Stimulated activated CD4-positive, alpha-beta T cell treated with anti-CD3 and anti-CD28 coated beads, Interleukin-12 subunit alpha, Interleukin-12 subunit beta, amount 100 ng/mL, for 4 hours (primary cell): ENCODE data around the gene DDX3X.
"Not testable (repeated sequence)": the region's sequence is repeated elsewhere in the genome, so short reads cannot be mapped to it uniquely, and the experiment has no call there.

ENCODE experiments used
- DNase-seq: peaks from one replicate; pipeline ENCODE4 v3.0.0-alpha.2; 2020

The DDX3X gene

DNA sequence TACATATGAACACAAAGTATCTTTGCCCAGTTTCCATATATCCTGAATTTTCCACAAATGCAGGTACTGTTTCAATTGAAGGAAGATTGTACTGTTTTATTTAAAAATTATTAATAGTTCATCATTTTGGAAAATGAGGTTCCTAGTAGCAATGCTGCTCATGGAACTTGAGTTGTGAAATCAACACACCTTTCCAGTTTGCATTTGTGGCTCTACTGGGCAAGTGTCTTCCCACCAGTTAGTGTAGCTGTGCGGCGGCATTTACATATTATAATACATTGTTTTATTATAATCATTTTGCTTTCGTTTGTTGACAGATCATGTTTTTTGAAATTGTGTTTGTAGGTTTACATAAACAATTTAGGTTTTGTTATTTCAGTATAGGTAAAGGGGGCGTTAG lies 2.0 kb upstream of the DDX3X start:
- DNase-seq: no peak

DNA sequence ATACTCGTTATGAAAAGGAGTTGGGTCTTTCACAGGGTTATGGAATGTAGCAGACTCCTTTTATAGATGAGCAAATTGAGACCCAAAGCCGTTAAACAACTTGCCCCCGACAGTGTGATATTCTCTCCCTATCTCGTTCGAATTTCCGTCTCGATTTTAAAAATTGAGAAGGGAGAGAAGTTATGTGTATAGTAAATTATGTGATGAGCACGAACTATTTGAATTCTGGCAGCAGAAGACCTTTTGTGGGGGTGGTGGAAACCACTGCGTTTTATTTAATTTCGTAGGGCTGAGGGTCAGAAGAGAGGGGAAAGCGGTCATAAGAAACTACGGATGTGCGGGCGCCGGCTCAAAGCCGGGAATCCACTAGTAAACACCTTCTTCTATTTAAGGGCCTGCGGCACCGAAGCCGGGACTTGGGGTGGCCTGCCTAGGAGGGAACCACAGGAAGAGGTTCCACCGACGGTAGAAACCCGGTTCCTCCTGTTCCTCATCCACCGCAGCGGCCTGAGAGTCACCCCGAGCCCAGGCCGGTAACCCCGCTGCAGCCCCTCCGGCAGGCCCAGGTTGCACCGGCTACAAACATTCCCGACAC lies 1.5 kb upstream of the DDX3X start:
- DNase-seq: no peak

DNA sequence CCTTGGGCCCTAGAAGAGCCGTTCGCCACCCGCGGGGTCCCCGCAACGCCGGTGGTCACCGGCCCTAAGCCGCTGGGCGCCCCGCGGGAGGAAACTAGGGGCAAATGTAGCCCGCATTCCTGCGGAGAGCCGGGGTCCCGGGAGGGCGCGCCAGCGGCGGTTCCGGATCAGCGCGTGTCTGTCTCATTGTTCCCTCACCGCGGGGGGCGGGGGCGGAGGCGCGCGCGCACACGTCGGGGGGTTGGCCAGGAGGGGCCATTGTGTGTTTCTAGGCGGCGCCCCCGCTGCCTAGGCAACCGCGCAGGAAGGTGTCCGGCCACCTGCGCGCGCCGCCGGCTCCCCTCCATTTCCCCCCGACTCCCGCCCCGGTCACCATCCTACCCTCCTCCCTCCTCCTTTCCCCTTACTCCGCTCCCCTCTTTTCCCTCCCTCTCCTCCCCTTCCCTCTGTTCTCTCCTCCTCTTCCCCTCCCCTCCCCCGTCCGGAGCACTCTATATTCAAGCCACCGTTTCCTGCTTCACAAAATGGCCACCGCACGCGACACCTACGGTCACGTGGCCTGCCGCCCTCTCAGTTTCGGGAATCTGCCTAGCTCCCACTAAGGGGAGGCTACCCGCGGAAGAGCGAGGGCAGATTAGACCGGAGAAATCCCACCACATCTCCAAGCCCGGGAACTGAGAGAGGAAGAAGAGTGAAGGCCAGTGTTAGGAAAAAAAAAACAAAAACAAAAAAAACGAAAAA lies 789 bp upstream of the DDX3X start:
- peak; percentile 77 for DNase-seq

DNA sequence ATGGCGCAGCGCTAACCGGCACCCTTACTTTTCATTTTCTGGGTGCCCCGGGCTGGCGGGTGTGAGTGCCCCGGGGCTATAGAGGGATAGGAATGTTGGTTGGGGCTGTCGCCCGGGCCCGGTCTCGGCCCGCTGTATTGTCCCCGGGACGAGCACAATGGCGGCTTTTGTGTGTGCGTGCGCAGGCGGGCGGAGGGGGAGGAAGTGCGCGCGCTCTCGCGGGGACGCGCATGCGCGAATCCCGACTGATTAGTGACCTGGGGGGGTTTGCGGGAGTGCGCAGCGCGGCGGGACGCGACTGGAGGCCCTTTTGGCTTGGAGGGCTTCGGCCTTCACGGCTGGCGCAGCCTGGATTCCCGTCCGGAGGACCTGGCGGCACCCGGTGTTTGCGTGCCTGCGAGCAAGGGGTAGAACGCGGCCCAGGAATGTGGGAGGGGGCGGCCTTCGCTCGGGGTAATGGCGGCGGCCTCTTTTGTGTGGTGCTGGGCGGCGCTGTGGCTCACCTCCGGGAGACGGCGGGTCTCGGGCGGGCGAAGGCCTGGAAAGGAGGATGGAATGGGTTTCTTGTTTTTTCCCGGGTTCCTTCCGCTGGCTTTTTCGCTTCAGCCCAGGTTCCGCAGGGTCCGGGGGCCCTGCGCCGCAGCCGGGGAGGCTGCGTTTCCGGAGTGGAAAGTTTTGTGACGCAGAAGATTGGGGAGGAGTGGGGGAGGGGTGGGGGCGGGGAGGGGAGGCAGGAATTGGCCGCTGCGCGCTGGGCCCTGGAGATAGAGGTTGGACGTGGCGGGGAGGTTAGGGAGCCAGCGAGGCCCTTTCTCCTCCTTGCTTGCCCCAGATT lies 618 bp downstream of the DDX3X start:
- peak; percentile 65 for DNase-seq

DNA sequence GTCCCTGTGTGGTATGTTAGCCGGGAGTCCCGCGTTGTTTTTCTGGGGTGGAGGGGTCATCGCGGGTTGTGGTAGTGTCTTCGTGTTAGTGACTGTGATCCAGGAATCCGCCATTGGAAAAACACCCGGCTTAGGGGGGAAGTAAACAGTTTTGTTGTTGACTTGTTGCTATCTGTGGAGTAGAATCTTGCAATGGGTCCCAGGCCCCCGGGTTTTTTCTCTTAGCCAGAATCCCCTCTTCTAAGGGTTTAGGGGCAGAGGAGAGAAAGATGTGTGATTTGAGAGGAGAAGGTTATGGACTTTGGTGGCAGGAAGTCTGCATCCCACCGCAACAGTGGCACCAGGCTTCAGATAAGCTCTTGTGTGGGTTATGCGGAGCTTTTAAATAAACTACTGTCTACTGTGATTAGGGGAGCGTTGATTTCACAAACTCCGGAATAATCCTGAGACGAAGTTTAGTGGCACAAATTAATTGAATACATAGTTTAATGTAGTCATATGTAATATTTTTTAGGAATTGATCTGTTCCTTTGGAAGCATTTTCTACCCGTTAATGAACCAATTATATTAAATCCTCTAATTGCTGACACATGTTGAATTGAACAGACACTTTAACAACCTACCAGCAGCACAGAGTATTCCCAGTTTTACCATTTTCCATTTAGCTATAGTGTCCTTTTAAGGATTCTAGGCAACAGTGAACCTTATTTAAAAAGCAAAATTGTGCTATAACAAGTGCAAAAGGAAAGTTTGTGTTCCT lies 1.4 kb downstream of the DDX3X start:
- DNase-seq: no peak

DNA sequence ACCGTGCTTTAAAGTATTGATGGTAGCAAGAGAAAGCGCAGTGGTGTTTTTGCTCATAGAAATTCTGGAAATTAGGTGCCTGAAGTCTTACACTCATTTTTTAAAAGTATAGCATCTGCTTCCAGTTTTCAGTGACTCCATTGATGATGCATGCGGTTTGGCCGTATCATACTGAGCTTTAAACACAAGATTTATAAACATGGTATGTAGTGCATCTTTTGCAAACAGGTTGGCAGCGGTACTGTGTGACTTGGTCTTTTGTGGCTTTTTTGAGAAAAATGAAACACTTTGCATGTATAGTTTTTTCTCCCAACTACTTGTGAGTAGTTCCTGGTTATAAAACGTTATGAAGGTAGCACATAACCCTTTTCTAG lies 2.0 kb downstream of the DDX3X start:
- no peak for DNase-seq

DNA sequence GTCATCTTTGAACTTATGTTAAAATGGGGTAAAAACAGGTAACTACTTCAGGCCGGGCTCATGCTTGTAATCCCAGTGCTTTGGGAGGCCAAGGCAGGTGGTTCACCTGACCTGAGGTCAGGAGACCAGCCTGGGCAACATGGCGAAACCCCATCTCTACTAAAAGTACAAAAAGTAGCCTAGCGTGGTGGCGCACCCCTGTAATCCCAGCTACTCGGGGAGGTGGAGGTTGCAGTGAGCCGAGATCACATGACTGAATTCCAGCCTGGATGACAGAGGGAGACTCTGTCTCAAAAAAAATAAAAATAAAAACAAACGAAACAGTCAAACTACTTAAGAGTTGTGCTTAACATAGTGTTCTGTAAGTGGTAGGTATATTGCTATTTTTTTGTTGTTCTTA lies 2.5 kb downstream of the DDX3X start:
- DNase-seq: no peak

DNA sequence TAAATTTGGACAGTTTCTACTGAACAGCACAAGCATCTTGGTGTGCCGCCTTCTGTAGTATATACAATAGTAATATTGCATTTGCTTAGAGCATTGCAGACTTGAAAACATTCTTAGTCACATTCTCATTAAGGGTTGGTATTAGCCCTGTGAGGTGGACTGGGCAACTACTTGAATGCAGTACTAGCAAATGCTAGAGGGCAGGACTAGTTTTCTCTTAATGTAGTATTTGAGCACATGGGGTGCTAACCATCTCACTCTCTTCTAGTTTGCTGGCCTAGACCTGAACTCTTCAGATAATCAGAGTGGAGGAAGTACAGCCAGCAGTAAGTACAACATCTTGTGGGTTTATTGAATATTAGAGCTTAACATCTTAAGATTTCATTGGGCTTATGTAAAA lies 3.2 kb downstream of the DDX3X start:
- no peak for DNase-seq

DNA sequence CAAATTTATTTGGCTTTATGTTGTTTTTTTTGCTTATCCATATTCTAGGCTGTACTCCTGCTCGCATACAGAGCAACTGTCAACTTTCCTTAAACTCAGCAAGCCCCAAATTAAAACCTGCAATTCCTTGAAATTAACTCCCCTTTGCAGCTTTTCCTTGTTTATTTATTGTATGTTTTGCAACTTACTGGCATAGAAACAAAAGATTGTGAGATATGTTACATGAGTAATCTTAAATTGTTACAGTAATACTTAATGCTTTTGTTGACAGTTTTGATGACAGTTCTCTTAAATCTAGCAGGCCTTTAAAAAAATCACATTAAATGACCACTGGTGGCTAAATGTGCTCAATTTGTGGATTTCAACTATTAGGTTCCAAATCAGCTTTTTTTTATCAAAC lies 4.5 kb downstream of the DDX3X start:
- DNase-seq: no peak

DNA sequence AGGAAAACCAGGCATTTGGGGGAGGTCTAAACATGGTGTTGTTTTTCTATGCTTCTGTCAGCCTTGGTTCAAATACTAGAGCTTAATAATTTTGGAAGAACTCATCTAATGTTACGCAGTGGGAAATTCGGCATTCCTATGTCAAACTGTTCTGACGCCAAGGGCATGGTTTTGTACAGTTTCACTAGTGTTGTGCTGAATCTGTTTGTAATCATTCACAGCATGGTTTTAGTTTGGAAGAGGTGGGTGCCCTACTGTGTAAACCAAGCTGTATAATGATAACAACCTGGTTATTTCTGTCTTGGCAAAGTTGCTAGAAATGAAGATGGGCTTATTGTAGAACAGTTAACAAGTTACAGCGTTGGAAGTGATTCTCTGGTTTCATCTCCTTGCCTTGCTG lies 5.2 kb downstream of the DDX3X start:
- DNase-seq: no peak

DNA sequence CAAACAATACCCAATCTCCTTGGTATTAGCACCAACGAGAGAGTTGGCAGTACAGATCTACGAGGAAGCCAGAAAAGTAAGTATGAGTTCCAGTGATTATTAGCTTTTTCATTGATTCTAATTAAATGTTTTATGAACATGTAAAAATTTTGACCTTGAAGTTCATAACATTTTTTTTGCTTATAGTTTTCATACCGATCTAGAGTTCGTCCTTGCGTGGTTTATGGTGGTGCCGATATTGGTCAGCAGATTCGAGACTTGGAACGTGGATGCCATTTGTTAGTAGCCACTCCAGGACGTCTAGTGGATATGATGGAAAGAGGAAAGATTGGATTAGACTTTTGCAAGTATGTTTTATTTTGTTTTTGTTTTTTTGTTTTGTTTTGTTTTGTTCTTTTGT lies 10.1 kb downstream of the DDX3X start:
- no peak for DNase-seq

DNA sequence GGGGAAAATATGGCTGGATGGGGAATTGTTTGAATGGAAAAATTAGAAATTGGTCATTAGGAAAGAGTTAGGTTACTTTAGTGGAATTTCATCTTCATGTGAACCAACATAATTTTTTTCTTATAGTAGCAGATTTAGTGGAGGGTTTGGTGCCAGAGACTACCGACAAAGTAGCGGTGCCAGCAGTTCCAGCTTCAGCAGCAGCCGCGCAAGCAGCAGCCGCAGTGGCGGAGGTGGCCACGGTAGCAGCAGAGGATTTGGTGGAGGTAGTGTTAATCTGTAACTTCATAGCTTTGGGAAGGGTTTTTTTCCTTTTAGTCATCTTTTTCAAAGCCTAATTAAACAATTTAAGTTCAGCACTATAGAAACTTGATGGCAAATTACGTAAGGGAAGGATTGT lies 13.2 kb downstream of the DDX3X start:
- DNase-seq: no peak

DNA sequence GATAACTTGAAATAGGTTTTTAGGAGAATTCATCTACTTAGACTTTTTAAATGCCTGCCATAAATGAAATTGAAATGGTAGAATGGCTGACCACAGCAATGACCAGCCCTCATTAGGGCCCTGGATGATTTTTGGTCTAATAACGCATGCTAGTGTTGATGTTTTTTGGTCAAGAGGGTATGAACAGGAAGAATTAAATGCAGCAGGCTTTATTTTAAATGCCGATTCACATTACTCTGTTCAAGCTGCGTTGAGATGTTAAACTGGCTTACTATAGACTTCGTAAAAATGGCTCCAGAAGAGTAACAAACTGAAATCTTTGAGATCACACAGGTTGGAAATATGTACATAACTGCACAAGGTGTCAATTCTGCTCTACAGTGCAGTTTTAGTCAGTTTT lies 14.6 kb downstream of the DDX3X start:
- DNase-seq: no peak

DNA sequence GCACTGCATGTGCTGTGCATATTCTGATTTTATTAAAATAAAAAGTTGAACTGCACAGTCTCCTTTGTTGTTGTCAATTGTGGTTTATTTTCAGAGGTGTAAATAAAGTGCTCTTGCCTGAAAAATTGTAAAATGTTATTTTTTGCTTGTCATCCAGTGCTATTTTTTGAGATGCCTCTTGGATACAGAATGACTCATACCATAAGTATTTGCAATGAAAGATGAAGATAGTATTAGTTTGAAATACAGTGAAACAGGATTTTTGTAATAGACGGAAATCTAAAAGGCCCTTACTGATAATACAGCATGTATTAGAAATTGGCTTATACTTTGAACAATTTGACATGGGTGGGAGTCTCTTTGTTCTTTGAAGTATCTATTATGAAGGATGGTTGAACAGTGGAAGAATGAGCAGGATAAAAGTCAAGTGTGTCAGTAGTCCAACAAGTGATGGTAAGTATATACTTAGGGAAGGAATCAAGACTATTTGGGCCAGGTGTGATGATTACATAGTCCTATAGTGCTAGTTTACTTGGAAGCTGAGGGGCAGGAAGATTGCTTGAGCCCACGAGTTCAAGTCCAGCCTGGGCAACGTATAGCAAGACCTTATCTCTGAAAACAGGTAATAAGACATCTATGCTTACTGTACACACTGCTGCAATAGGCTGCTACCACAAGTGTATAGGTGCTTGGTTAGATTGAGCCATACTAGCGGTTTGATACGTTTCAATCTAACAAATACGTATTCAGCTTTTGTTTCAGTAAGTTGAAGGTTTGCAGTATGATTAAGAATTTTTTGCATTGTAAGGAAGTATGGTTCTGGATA lies 16.4 kb downstream of the DDX3X start:
- DNase-seq: no peak

DNA sequence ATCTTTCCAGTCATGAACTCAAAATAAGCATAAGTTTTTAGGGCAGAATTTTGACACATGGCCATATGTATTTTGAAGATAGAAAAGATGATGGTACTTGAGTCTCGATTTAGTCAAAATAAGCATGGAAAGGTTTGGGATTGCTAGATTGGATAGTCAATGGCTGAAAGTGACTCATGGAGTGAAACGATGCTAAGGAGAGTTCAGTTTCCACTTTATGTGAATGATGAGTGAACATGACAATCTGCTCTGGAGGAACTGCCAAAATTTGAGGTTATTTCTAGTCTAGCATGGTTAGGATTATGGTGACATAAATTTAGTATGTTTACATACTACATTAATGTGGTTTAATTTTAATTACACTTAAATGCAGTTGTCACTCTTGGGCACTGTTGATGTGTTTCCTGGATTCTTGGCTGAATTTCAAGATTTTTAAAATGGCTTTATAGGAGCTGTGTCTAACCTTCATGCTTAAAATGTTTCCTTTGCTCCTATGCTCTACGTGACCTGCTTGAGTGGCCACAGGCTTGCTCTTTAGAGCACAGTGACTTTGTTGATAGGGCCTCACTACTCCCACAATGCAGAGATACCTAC lies 17.1 kb downstream of the DDX3X start:
- no peak for DNase-seq

DNA sequence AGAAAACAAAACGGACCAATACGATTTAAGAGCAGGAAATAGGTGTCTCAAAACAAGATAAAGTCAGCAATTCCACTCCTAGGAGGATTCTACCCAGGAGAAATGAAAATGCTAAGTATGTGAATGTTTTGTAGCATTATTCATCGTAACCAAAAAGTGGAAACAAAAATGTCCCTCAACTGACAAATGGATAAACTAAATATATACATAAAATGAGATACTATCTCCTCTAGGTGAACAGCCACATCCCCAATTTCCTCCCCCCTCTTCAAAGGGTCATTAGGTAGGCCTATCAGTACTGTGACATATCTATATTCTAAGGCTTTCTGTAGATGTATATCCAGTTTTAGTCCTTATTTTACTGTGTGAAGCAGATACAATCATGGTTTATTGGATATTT lies 18.0 kb downstream of the DDX3X start:
- no peak for DNase-seq

DNA sequence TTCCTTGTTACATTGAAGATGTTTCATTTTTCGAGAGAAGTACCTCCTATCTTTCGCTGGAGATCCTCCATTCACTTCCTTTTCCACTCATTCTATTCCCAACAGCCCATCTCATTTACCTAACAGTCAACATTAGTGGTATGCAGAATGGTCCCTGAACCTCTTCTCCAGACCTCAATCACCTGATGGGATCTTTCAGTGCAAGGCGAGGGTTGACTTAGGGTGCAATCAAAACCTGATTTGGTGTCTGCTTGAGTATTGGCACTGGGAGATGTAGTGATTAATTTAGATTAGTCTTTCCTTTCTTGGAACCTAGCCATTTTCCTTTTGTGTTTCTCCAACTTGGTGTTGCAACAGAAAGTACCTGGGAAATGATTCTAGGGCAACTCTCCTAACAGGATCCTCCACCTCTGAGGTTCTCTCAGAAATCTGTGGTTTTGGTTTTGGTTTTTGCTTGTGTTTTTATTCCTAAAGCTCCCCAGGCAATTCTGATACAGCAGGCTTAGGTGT lies 18.4 kb downstream of the DDX3X start:
- no peak for DNase-seq

DNA sequence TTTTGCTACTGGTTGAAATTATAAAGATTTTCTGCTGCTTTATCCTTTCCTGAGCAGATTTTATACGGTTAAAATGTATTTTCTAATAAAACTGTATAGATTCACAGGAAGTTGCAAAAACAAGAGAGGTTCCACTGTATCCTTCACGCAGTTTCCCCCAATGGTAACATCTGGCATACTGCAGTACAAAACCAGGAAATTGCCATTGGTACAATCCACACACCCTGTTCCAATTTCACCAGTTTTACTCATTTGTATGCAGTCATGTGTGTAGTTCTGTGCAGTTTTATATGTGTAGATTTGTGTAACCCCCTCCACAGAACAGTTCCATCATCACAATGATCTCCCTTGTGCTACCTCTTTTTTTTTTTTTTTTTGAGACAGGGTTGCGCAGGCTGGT lies 20.0 kb downstream of the DDX3X start:
- DNase-seq: no peak

DNA sequence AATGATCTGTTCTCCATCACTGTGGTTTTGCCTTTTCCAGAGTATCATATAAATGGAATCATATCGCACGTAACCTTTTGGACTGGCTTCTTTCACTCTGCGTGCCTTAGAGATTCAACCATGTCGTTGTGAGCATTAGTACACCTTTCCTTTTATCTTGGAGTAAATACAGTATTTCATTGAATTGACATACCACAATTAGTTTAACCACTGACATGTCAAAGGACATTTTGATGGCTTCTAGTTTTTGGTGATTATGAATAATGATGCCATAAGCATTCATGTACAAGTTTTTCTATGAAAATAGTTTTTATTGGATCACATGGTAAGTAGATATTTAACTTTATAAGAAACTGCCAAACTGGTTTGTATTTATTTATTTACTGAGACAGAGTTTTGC lies 35.2 kb downstream of the DDX3X start:
- no peak for DNase-seq

DNA sequence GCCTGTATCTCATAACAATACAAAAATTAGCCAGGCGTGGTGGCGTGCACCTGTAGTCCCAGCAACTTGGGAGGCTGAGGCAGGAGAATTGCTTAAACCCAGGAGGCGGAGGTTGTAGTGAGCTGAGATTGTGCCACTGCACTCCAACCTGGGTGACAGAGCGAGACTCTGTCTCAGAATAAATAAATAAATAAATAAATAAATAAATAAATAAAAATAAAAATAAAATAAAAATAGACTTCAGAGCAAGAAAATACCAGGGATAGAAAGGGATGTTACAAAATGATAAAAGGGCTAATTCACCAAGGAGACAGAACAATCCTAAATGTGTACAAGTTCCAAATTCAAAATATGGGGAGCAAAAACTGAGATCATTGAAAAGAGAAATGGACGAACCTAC lies 37.6 kb downstream of the DDX3X start:
- DNase-seq: not testable (repeated sequence)

DNA sequence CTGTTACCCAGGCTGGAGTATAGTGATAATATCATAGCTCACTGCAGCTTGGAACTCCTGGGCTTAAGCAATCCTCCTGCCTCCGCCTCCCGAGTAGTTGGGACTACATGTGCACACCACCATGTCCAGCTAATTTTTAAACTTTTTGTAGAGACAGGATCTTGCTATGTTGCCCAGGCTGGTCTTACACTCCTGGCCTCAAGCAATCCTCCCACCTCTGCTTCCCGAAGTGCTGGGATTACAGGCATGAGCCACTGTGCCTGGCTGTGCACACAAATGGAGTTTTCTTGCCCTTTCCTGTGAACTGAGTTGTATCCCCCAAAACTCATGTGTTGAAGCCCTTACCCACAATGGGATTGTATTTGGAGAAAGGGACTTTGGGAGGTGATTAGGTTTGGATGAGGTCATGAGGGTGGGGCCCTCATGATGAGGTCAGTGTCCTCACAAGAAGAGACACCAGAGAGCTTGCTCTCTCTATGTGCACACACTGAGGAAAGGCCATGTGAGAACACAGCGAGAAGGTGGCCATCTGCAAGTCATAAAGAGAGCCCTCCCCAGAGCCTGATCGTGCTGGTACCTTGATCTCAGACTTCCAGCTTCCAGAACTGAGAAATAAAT lies 40.1 kb downstream of the DDX3X start:
- DNase-seq: no peak
